NCI-H1092 treated with DMSO at 0.1 percent for 48 hours (cell line): ENCODE results near the gene ALG14.
"Not testable (repeated sequence)": the region's sequence is repeated elsewhere in the genome, so short reads cannot be mapped to it uniquely, and the experiment has no call there.

Source experiments
- DNase-seq: peaks from one replicate; lab custom pipeline; 2025; lab: John Stamatoyannopoulos, UW

The ALG14 gene

GRCh38 chr1:95072532-95073419, at the start of gene ALG14:
Gene ALG14 (minus strand): TSS chr1:95072951. CDS start chr1:95072898, 53 bp downstream.
- DNase-seq = peak; percentile 97

GRCh38 chr1:95122151-95122697, 49.5 kb upstream of the ALG14 start:
- DNase-seq = no peak

- DNase-seq = no peak
Measured at GRCh38 chr1:95119273-95119672, 46.5 kb upstream of the ALG14 start.

GRCh38 chr1:95118710-95119109, 46.0 kb upstream of the ALG14 start:
- no peak for DNase-seq

GRCh38 chr1:95118067-95118499, 45.3 kb upstream of the ALG14 start:
- no peak for DNase-seq

GRCh38 chr1:95117207-95118066, 44.7 kb upstream of the ALG14 start, which contains the start of gene TLCD4:
Gene TLCD4 (plus strand): TSS chr1:95117355. CDS start chr1:95143902, 26,547 bp downstream.
- DNase-seq = peak; percentile 78

GRCh38 chr1:95116580-95117206, 43.9 kb upstream of the ALG14 start:
- DNase-seq = peak; percentile 86

- DNase-seq = no peak
Measured at GRCh38 chr1:95115708-95116137, 43.0 kb upstream of the ALG14 start.

- DNase-seq = no peak
Measured at GRCh38 chr1:95113684-95114083, 40.9 kb upstream of the ALG14 start.

GRCh38 chr1:95111014-95111413, 38.3 kb upstream of the ALG14 start:
- DNase-seq = no peak

- no peak for DNase-seq
Measured at GRCh38 chr1:95108792-95109191, 36.0 kb upstream of the ALG14 start.

- DNase-seq = no peak
Measured at GRCh38 chr1:95098196-95098595, 25.4 kb upstream of the ALG14 start.

GRCh38 chr1:95097426-95097825, 24.7 kb upstream of the ALG14 start:
- no peak for DNase-seq

- DNase-seq = no peak
Measured at GRCh38 chr1:95096218-95096841, 23.6 kb upstream of the ALG14 start.

GRCh38 chr1:95095833-95096217, 23.1 kb upstream of the ALG14 start:
- no peak for DNase-seq

- no peak for DNase-seq
Measured at GRCh38 chr1:95094923-95095322, 22.2 kb upstream of the ALG14 start.

- DNase-seq = no peak
Measured at GRCh38 chr1:95093296-95093695, 20.5 kb upstream of the ALG14 start.

GRCh38 chr1:95092891-95093290, 20.1 kb upstream of the ALG14 start:
- DNase-seq = not testable (repeated sequence)

- not testable (repeated sequence) for DNase-seq
Measured at GRCh38 chr1:95091290-95091689, 18.5 kb upstream of the ALG14 start.

- no peak for DNase-seq
Measured at GRCh38 chr1:95089650-95090287, 17.0 kb upstream of the ALG14 start.

- DNase-seq = no peak
Measured at GRCh38 chr1:95088303-95088702, 15.6 kb upstream of the ALG14 start.
